GM19099 (cell line): Measurements from ENCODE around the gene FAM187B.

ENCODE experiments used
- POLR2A ChIP-seq: IDR thresholded peaks from 3 replicates; pipeline ENCODE4 v1.6.1; 2011; ENCODE audit warnings: low read depth; ENCODE audit not compliant: insufficient read length; ENCODE audit errors: extremely low read depth

Gene FAM187B

DNA sequence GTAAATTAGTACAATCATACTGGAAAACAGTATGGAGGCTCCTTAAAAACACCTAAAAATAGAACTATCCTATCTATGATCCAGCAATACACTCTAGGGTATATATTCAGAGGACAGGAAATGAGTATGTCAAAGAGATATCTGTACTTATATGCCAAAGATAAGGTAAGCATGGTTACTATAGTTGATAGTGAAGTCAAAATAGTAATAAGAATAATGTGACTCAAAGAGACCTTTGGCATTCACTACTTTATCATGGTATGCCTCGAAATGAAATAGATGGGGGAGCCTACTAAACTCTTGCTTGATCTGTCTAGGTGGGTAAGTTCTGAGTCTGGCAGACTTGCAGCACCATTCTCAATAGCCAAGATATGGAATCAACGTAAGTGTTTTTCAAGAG is 43.7 kb downstream of the FAM187B start:
- TF ChIP-seq POLR2A, result no peak

- TF ChIP-seq POLR2A, result no peak
Observed at GRCh38 chr19:35184267-35184666, 44.3 kb downstream of the FAM187B start.

DNA sequence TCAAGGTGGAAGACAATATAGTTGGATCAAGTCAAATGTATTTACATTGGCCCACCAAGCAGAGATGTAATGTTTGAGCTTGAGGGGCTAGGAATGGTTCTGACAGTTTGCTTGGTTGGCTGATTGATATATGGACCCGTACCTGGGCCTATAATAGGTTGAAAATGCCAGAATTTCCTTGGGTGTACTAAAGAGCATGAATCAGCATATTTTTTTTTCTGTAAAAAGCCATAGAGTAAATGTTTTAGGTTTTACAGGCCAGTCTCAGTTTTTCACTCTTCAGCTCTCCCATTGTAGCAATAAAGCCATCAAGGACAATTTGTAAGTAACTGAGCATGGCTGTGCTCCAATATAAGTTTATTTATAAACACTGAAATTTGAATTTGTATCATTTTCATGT is 47.2 kb downstream of the FAM187B start:
- TF ChIP-seq POLR2A, result no peak

GRCh38 chr19:35179830-35180229 is 48.7 kb downstream of the FAM187B start:
- TF ChIP-seq POLR2A, result no peak

DNA sequence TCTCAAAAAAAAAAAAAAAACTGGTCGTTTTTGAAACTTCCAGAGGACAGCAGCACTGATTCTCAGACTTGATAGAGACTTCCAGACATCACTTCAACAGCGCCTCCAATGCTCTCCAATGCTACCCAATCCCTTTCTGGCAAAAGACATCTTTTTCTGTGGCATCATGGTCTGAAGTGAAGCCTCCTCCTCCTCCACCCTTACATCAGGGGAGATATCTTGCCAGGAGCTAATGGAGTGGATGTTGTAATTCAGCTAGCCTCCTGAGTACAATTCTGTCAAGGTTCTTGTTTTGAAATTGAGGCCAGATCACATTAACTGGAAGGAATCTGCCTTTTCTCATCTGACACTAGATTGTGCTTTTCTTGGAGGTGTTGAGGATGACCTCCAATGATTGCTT is 49.8 kb downstream of the FAM187B start:
- TF ChIP-seq POLR2A, result no peak

GRCh38 chr19:35177377-35178274 is 50.9 kb downstream of the FAM187B start:
- TF ChIP-seq POLR2A, result no peak

- no peak for TF ChIP-seq POLR2A
Observed at GRCh38 chr19:35176181-35176570, 52.4 kb downstream of the FAM187B start.
